Stimulated activated CD8-positive, alpha-beta memory T cell treated with anti-CD3 and anti-CD28 coated beads, Interleukin-12 subunit alpha, Interleukin-12 subunit beta, amount 100 ng/mL, for 4 hours (primary cell): ENCODE results near the gene CPNE7.
A peak's percentile ranks its signal among the peaks of the same experiment; 100 is the strongest.
"Not testable (repeated sequence)": the region's sequence is repeated elsewhere in the genome, so short reads cannot be mapped to it uniquely, and the experiment has no call there.

Source experiments
- DNase-seq: peaks from one replicate; pipeline ENCODE4 v3.0.0-alpha.2; 2020; ENCODE audit warnings: low read depth

The CPNE7 gene

GRCh38 chr16:89583895-89584644, 8.5 kb downstream of the CPNE7 start:
- no peak for DNase-seq

DNA sequence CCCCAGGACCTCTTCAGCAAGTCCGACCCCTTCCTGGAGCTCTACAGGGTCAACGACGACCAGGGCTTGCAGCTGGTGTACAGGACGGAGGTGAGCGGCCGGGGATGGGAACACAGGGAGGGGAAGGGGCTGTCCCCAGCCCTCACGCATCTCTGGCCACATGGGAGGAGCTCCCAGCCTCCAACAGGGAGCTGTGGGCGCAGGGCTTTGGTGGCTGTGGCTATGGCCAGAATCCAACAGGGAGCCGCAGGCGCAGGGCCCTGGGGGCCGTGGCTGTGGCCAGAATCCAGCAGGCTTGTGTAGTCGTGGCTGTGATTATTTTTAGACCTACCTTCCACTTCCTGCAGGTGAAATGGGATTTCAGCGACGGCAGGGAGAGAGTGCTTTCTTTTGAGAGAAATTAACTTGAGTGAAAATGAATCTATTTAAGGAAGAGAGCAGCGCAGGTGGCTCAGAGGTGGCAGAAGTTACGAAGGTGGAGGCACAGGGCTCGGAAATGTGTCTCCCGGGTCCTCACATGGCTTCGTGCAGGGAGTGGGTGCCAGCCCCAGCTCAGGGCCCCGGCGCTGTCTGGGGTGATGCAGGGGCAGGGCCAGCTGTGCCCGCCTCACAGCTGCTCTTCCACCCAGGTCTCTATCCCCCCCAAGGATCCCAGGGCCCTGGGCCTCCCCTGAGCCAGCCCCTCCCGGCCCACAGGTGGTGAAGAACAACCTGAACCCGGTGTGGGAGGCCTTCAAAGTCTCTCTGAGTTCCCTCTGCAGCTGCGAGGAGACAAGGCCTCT, 9.4 kb downstream of the CPNE7 start:
- no peak for DNase-seq

- DNase-seq: no peak
These were observed 10.7 kb downstream of the CPNE7 start for GRCh38 chr16:89586218-89586617.

DNA sequence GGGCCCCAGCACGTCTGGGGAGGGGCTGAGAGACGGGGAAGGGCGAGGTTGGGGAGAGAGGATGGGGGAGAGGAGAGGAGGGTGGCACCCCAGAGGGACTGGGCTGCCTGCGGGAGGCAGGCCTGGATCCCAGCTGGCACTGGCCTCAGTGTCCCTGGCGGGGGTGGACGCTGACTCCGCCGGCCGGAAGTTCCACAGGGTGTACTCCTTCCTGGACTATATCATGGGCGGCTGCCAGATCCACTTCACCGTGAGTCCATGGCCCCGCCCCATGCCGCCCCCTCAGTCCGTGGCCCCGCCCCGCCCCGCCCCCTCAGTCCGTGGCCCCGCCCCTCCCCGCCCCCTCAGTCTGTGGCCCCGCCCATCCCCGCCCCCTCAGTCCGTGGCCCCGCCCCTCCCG, 11.3 kb downstream of the CPNE7 start:
- DNase-seq: no peak

DNA sequence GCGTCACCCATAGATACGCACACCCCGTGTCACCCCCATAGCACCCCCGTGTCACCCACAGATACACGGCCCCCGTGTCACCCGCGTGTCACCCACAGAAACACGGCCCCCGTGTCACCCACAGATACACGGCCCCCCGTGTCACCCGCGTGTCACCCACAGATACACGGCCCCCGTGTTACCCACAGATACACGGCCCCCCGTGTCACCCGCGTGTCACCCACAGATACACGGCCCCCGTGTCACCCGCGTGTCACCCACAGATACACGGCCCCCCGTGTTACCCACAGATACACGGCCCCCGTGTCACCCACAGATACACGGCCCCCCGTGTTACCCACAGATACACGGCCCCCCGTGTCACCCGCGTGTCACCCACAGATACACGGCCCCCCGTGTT, 12.1 kb downstream of the CPNE7 start:
- not testable (repeated sequence) for DNase-seq

DNA sequence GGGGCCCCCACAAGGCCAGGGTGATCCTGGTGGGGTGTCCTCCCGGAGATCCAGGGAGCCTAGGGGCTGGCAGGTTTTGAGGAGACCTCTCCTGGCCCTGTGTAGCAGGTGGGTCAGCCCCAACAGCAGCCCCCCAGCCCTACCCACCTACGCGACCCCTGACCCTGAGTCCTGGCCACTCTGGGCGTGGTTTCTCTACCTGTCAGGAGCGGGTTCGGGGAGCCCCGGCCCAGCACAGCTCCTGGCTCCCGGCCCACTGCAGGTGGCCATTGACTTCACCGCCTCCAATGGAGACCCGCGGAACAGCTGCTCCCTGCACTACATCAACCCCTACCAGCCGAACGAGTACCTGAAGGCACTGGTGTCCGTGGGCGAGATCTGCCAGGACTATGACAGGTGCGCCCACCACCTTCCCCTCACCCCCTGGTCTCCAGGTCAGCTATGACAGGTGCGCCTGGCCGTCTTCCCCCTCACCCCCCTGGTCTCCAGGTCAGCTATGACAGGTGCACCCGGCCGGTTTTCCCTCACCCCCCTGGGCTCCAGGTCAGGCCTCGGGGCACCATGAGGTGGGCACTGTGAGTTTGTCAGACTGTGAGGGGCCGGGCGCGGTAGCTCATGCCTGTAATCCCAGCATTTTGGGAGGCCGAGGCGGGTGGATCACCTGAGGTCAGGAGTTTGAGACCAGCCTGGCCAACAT, 13.0 kb downstream of the CPNE7 start:
- no peak for DNase-seq

GRCh38 chr16:89589241-89589926, 13.8 kb downstream of the CPNE7 start:
- no peak for DNase-seq

- no peak for DNase-seq
These were observed 18.3 kb downstream of the CPNE7 start for GRCh38 chr16:89593841-89594240.

DNA sequence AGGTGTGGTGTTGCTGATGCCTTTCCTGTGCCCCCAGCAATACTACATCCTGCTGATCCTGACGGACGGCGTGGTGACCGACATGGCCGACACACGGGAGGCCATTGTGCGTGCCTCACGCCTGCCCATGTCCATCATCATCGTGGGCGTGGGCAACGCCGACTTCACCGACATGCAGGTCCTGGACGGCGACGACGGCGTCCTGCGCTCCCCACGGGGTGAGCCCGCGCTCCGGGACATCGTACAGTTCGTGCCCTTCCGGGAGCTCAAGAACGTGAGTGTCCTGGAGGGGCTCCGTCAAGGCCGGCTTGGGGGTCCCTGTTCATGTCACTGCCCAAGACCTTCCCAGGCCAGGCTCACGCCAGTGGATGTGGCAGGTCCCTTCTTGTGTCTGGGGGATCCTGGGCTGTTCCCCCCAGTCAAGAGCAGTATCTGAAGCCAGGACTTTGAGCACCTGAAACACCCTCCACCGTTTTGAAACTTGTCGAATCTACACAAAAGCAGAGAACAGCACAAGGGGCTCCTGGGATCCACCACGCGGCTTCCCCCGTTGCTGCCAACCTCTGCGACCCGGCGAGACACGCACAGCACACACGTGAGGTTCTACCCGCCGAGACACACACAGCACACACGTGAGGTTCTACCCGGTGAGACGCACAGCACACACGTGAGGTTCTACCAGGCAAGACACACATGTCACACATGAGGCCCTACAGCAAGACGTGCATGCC, 19.9 kb downstream of the CPNE7 start:
- no peak for DNase-seq

- no peak for DNase-seq
These were observed 20.6 kb downstream of the CPNE7 start for GRCh38 chr16:89596061-89596689.

- no peak for DNase-seq
These were observed 21.5 kb downstream of the CPNE7 start for GRCh38 chr16:89596957-89597649.

GRCh38 chr16:89598199-89598598, 22.6 kb downstream of the CPNE7 start:
- no peak for DNase-seq

DNA sequence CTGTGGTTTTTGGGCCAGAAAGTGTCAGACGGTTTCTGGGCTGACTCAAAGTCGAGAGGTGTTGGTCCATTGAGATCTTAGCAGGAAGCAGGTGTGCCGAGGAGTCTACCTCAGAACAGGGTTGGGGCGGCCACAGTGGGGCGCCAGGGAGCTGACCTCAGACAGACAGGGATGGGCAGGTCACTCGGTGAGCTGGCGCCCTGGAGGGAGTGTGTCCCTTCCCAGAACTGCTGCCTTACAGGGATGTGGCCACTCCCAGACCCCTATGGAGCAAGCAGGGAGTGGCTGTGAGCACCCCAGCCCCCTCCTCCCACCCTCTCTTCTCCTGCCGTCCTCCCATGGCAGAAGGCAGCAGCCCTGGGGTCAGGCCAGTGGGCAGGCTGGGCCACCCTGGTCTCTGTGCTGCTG, 23.9 kb downstream of the CPNE7 start:
- DNase-seq: no peak

DNA sequence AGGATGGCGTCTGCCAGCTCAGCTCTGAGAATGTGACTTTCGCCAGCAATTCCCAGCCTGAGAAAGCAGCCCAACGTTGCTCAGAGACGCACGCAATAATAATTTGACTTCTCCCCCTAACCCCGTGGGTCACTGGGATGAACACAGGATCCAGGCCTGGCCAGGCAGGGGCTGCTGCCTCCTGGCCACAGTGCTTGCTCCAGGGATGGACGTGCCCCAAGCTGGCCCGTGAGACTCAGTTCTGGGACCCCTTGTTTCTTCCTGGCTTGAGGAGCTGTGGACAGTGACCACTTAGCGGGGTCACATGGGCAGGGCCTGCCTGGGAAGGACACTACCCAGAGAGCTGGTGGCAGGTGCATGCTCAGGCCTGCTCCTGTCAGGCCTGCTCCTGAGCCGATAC, 24.3 kb downstream of the CPNE7 start:
- DNase-seq: no peak

DNA sequence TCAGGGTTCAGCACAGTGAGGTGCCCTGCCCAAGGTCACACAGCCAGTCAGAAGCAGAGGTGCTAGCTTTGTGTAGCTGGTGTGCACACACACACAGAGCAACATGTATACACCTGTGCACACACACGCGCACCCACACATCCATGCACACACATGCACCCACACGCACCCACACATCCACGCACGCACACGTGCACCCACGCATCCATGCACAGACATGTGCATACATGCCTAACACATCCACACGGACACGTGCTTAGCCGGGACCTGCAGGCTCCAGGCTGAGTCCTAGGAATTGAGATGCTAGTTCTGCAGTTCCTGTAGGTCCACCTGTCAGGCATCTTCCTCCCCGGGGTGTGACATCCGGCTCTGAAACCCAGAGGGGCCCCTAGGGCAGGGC, 24.9 kb downstream of the CPNE7 start:
- DNase-seq: no peak

GRCh38 chr16:89600956-89601355, 25.4 kb downstream of the CPNE7 start:
- DNase-seq: no peak

DNA sequence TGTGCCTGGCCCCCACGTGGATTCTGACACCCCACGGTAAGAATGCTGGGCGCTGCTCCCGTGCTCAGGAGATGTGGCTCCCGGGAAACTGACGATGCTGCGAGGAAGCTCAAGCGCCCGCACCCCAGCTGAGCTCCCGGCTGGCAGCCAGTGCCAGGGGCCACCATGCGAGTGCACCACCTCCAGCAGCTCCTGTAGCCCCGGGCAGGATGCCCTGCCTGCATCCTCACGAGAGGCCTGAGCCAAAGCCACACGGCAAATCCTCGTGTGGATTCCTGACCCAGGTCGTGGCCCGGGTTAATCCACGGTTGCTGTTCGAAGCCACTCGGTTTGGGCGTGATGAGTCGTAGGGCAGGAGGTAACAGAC, 26.3 kb downstream of the CPNE7 start:
- no peak for DNase-seq

GRCh38 chr16:89602273-89602951, 26.9 kb downstream of the CPNE7 start:
- peak; percentile 68 for DNase-seq

DNA sequence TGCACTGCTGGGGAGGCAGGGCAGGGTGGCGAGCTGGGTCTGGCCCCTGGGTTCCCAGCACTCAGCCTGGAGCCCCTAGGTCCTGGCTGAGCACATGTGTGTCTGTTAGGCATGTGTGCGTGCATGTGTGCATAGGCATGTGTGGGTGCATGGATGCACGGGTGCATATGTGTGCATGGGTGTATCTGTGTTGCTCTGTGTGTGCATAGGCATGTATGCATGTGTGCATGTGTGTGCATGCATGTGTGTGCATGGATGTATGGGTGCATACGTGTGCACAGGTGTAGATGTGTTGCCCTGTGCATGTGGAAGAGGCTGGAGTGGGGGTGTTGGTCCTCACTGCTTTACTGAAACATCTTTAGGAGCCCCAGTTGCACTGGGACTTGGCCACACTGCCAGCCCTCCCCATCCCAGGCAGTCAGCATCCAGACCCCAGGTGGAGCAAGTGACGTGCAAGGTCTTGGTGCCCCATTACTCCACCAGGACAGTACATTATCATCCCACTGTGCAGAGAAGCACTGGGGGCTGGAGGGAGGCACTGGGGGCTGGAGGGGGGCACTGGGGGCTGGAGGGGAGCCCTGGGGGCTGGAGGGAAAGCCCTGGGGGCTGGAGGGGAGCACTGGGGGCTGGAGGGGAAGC, 27.5 kb downstream of the CPNE7 start:
- DNase-seq: no peak

GRCh38 chr16:89604764-89605163, 29.2 kb downstream of the CPNE7 start:
- no peak for DNase-seq
